Ishikawa (cell line): ENCODE data around the gene CCDC57.
A peak's percentile ranks its signal among the peaks of the same experiment; 100 is the strongest.

ENCODE experiments used
- CEBPB ChIP-seq: IDR thresholded peaks from 2 replicates; pipeline ENCODE4 v1.6.1; 2012
- CREB1 ChIP-seq: IDR thresholded peaks from 2 replicates; pipeline ENCODE4 v1.6.1; 2012; ENCODE audit warnings: low read depth
- EGR1 ChIP-seq: IDR thresholded peaks from 2 replicates; pipeline ENCODE4 v1.6.1; 2012
- EP300 ChIP-seq: IDR thresholded peaks from 2 replicates; pipeline ENCODE4 v1.6.1; 2012; ENCODE audit warnings: borderline replicate concordance
- FOXM1 ChIP-seq: IDR thresholded peaks from 2 replicates; pipeline ENCODE4 v1.6.1; 2012; ENCODE audit warnings: low read depth, borderline replicate concordance
- MAX ChIP-seq: IDR thresholded peaks from 2 replicates; pipeline ENCODE4 v1.6.1; 2012
- NFIC ChIP-seq: IDR thresholded peaks from 2 replicates; pipeline ENCODE4 v1.6.1; 2012
- RAD21 ChIP-seq: IDR thresholded peaks from 2 replicates; pipeline ENCODE4 v1.6.1; 2012; ENCODE audit warnings: low read depth
- REST ChIP-seq: IDR thresholded peaks from 2 replicates; pipeline ENCODE4 v1.6.1; 2012; ENCODE audit warnings: low read depth, mild to moderate bottlenecking
- TAF1 ChIP-seq: IDR thresholded peaks from 2 replicates; pipeline ENCODE4 v1.6.1; 2012; ENCODE audit warnings: low read depth, mild to moderate bottlenecking
- TCF12 ChIP-seq: IDR thresholded peaks from 2 replicates; pipeline ENCODE4 v1.6.1; 2012; ENCODE audit warnings: low read depth
- TEAD4 ChIP-seq: IDR thresholded peaks from 2 replicates; pipeline ENCODE4 v1.6.1; 2012
- USF1 ChIP-seq: IDR thresholded peaks from 2 replicates; pipeline ENCODE4 v1.6.1; 2012
- YY1 ChIP-seq: IDR thresholded peaks from 2 replicates; pipeline ENCODE4 v1.6.1; 2012; ENCODE audit warnings: low read depth
- ZBTB7A ChIP-seq: IDR thresholded peaks from 2 replicates; pipeline ENCODE4 v1.6.1; 2012; ENCODE audit warnings: low read depth

The CCDC57 gene

GRCh38 chr17:82241183-82241925 is 28.7 kb upstream of the CCDC57 start:
- TF ChIP-seq MAX (no peak), RAD21 (no peak), USF1 (no peak), TAF1 (no peak), TCF12 (no peak), EGR1 (no peak), EP300 (no peak)

GRCh38 chr17:82240506-82241182 is 28.0 kb upstream of the CCDC57 start:
- TF ChIP-seq RAD21 = no peak
- no peak for TF ChIP-seq FOXM1
- TF ChIP-seq EGR1 = no peak
- no peak for TF ChIP-seq NFIC
- no peak for TF ChIP-seq TEAD4
- TF ChIP-seq EP300 = no peak
- no peak for TF ChIP-seq TAF1

- TF ChIP-seq YY1 (no peak), FOXM1 (no peak), TEAD4 (no peak), USF1 (no peak), MAX (no peak), TAF1 (no peak), CREB1 (no peak), NFIC (no peak), CEBPB (no peak), RAD21 (no peak), REST (no peak), ZBTB7A (no peak), EGR1 (no peak), TCF12 (no peak), EP300 (no peak)
These were observed 27.4 kb upstream of the CCDC57 start for GRCh38 chr17:82239926-82240505.

- TF ChIP-seq RAD21 = no peak
- TF ChIP-seq CEBPB = no peak
- no peak for TF ChIP-seq TCF12
- TF ChIP-seq EP300 = no peak
- TF ChIP-seq TAF1 = no peak
These were observed 26.8 kb upstream of the CCDC57 start for GRCh38 chr17:82239401-82239925.

GRCh38 chr17:82238472-82239201 is 26.0 kb upstream of the CCDC57 start:
- TF ChIP-seq CEBPB (no peak), REST (no peak), EGR1 (peak; percentile 54; the same call in 1 of the 2 replicates)
